Tibial nerve (tissue), 4 donors: ENCODE data around the gene ST7L. TPM values are rescaled to one million over a fixed set of nuclear protein-coding genes. Genes with fewer than 3 reads are reported as not detected.

Source experiments
- DNase-seq, 2 donors: peaks; one replicate each; pipeline ENCODE4 v3.0.0-alpha.2; 2019; ENCODE audit warnings: low spot score in 2 of 2
- H3K27ac ChIP-seq, 4 donors: fragments of 200-600 bp; sonication (generic) in 3 of 4; one replicate each; pipeline ENCODE4 v1.5.1; 2017 to 2019; ENCODE audit warnings: mild to moderate bottlenecking in 1 of 4
- H3K27me3 ChIP-seq, 2 donors: fragments of 200-600 bp; sonication (generic) in 1 of 2; one replicate each; pipeline versions ENCODE4 v1.5.1 to v1.6.0; 2017 to 2019
- H3K36me3 ChIP-seq, 3 donors: fragments of 200-600 bp; sonication (generic); one replicate each; pipeline ENCODE4 v1.5.1; 2018 to 2019
- H3K4me1 ChIP-seq, 4 donors: fragments of 200-600 bp; sonication (generic) in 3 of 4; one replicate each; pipeline ENCODE4 v1.5.1; 2017 to 2019
- H3K4me3 ChIP-seq, 4 donors: fragments of 200-600 bp; sonication (generic) in 3 of 4; one replicate each; pipeline ENCODE4 v1.5.1; 2017 to 2019; ENCODE audit warnings: mild to moderate bottlenecking in 1 of 4, moderate library complexity in 1 of 4
- H3K9me3 ChIP-seq, 4 donors: fragments of 200-600 bp; sonication (generic) in 3 of 4; one replicate each; pipeline ENCODE4 v1.5.1; 2017 to 2019
- EP300 ChIP-seq, 2 donors: sonication (generic); formaldehyde crosslinking; IDR thresholded peaks; one replicate each; pipeline ENCODE4 v1.6.1; 2017; ENCODE audit warnings: antibody characterized with exemption in 2 of 2, mild to moderate bottlenecking in 1 of 2
- POLR2A ChIP-seq, 2 donors: fragments of 450-650 bp; IDR thresholded peaks; one replicate each; pipeline ENCODE4 v1.6.1; 2017; ENCODE audit warnings: antibody characterized with exemption in 2 of 2, mild to moderate bottlenecking in 2 of 2, moderate library complexity in 2 of 2
- WGBS, 2 donors: methylation state at CpG; one replicate each; pipeline ENCODE4 v1.1.5; 2018; 5-methylcytosine and 5-hydroxymethylcytosine counted together
- total RNA-seq, 4 donors: library from RNA; depleted of rRNA; stranded (reverse); fragments of >200 nt; gene quantifications; one replicate each; pipeline ENCODE4 v1.1.0, GENCODE V29; 2016
- TF ChIP-seq, protein P1 (sequence below), 5 experiments: fragments of 200-600 bp in 3 of 5; fragments of 450-650 bp in 2 of 5; sonication (generic) in 3 of 5; IDR thresholded peaks; one replicate each; pipeline ENCODE4 v1.5.1; 2016 to 2019; ENCODE audit warnings: antibody characterized with exemption in 5 of 5, mild to moderate bottlenecking in 3 of 5, moderate library complexity in 2 of 5

Gene ST7L
- total RNA-seq, 4 donors from 2014 or later, result 18.4 to 24.0 (median 20.4) TPM

DNA sequence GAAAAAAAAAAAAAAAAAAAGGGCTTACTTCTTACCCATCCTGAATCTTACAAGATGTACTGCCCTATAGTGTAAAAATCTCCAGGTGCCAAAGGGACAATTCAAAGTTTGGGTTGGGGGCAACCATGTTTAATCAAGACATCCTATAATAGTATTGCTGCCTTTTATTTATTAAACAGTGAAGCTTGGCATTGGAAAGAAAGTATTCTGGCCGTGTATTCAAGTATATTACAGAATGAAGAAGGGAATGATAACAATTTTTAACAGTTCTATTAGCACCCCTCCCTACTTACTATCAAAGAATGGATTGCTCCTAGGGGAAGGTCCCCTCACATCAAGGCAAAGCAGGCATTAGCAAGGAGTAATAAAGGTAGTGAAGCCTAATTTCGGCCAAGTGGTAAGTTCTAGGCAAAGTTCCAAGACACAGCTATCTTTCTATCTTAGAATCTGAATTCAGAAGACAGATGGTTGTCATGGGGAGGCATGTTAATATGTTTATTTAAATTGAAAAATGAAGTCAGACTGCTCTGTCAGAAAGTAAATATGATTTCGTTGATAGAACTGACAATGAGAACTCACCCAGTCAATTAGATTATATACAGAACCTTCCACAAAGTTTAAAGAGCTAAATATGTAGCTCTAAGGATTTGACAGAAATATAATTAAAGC lies 24.6 kb downstream of the ST7L start:
- 68 to 75% methylated on average over 3 of the region's 3 CpGs for WGBS, 2 donors
- Histone ChIP-seq H3K27me3 (no peaks in the 10 kb centered on the region), H3K27ac (no peak overlapping the region), H3K4me3 (no peak overlapping the region), H3K9me3 (peaks cover 0 to 5% (median 0%) of the 10 kb centered on the region in 4 donors), H3K4me1 (no peaks in the 10 kb centered on the region), H3K36me3 (peaks cover 0 to 66% (median 4%) of the 10 kb centered on the region in 3 donors)
- TF ChIP-seq EP300 (IDR thresholded peaks at IDR 0.05) (no peak), POLR2A (IDR thresholded peaks at IDR 0.05) (no peak)
- TF ChIP-seq, protein P1, sequence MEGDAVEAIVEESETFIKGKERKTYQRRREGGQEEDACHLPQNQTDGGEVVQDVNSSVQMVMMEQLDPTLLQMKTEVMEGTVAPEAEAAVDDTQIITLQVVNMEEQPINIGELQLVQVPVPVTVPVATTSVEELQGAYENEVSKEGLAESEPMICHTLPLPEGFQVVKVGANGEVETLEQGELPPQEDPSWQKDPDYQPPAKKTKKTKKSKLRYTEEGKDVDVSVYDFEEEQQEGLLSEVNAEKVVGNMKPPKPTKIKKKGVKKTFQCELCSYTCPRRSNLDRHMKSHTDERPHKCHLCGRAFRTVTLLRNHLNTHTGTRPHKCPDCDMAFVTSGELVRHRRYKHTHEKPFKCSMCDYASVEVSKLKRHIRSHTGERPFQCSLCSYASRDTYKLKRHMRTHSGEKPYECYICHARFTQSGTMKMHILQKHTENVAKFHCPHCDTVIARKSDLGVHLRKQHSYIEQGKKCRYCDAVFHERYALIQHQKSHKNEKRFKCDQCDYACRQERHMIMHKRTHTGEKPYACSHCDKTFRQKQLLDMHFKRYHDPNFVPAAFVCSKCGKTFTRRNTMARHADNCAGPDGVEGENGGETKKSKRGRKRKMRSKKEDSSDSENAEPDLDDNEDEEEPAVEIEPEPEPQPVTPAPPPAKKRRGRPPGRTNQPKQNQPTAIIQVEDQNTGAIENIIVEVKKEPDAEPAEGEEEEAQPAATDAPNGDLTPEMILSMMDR (IDR thresholded peaks at IDR 0.05), result no peak
- DNase-seq, result no peak

DNA sequence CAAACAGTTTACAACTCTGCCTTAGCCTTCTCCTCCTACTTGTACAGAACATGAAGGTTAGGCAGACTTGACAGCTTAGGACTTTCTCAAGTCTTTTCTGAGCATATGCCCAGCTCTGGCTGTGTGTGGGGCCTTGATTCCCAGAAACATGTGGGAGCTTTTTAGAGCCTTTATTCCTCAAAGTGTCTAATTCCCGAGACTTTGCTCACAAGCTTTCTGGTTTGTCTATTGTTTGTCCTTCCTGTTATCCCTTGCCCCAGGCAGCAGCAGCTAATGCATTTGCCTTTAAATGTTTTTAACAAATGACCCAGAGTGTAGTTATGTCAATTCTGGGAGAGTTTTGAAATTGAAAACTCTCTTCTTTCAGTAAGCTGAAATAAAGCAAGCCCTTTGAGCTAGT lies 29.2 kb downstream of the ST7L start:
- H3K27me3 ChIP-seq, result no peaks in the 10 kb centered on the region
- H3K4me3 ChIP-seq, result no peak overlapping the region
- H3K9me3 ChIP-seq, result peaks cover 0 to 7% (median 0%) of the 10 kb centered on the region in 4 donors
- no peaks in the 10 kb centered on the region for H3K4me1 ChIP-seq
- DNase-seq, result no peak
- WGBS, 2 donors, result 44 to 92% methylated on average over 1 of the region's 1 CpG
- no peak for TF ChIP-seq EP300 (IDR thresholded peaks at IDR 0.05)
- no peak for TF ChIP-seq POLR2A (IDR thresholded peaks at IDR 0.05)
- TF ChIP-seq, protein P1 (IDR thresholded peaks at IDR 0.05), result no peak
- peaks cover 0 to 62% (median 0%) of the 10 kb centered on the region in 3 donors for H3K36me3 ChIP-seq
- no peak overlapping the region for H3K27ac ChIP-seq

DNA sequence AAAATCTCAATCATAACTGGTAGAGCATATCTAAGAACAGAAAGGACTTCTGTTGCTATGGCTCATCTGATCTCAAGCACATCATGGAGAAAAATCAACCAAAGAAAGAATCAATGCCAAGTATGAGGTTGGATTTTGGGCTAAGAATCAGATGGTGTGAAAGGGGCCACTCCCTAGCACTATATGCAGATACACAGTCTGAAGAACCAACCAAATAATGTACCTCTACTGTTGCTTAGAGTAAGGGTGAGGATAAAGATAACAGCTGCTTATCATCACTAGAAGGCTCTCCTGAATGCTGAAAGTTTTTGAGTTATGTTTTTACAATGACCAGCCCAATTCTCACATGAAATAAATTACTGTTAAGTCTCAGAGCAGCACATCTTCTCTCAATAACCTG lies 35.6 kb downstream of the ST7L start:
- H3K27me3 ChIP-seq, result no peaks in the 10 kb centered on the region
- no peak overlapping the region for H3K4me3 ChIP-seq
- H3K4me1 ChIP-seq, result no peaks in the 10 kb centered on the region
- H3K9me3 ChIP-seq, result no peaks in the 10 kb centered on the region
- no peak overlapping the region for H3K27ac ChIP-seq
- DNase-seq, result no peak
- peaks cover 0 to 65% (median 0%) of the 10 kb centered on the region in 3 donors for H3K36me3 ChIP-seq
- TF ChIP-seq, protein P1 (IDR thresholded peaks at IDR 0.05), result no peak
- TF ChIP-seq POLR2A (IDR thresholded peaks at IDR 0.05), result no peak
- no peak for TF ChIP-seq EP300 (IDR thresholded peaks at IDR 0.05)

DNA sequence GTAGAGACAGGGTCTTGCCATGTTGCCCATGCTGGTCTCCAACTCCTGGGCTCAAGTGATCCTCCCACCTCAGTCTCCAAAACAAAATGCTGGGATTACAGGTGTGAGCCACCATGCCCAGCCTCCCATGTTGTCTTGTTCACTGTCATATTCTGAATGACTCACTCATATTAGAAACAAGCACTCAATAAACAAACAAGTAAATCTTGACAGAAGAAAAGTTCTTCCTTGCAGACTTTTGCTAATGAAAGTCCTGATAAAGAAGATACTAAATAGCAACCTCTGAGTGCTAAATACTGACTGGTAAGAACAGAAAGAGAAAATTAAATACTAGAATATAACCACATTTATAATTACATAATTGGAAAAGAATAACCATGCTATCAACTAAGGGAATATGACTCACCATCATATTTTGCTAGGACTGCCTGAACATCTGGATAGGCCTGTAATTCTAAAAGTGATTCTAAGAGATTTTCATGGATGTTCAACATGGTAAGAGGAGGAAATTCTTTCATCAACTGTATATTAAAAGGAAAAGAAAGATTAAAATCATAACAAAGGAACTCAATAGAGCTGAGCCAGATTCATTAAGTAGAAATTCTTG lies 37.3 kb downstream of the ST7L start:
- H3K27ac ChIP-seq, result no peak overlapping the region
- H3K9me3 ChIP-seq, result no peaks in the 10 kb centered on the region
- H3K4me1 ChIP-seq, result no peaks in the 10 kb centered on the region
- H3K27me3 ChIP-seq, result no peaks in the 10 kb centered on the region
- peaks cover 0 to 64% (median 0%) of the 10 kb centered on the region in 3 donors for H3K36me3 ChIP-seq
- no peak for DNase-seq
- H3K4me3 ChIP-seq, result no peak overlapping the region
- TF ChIP-seq, protein P1 (IDR thresholded peaks at IDR 0.05), result no peak
- TF ChIP-seq POLR2A (IDR thresholded peaks at IDR 0.05) (no peak), EP300 (IDR thresholded peaks at IDR 0.05) (no peak)

DNA sequence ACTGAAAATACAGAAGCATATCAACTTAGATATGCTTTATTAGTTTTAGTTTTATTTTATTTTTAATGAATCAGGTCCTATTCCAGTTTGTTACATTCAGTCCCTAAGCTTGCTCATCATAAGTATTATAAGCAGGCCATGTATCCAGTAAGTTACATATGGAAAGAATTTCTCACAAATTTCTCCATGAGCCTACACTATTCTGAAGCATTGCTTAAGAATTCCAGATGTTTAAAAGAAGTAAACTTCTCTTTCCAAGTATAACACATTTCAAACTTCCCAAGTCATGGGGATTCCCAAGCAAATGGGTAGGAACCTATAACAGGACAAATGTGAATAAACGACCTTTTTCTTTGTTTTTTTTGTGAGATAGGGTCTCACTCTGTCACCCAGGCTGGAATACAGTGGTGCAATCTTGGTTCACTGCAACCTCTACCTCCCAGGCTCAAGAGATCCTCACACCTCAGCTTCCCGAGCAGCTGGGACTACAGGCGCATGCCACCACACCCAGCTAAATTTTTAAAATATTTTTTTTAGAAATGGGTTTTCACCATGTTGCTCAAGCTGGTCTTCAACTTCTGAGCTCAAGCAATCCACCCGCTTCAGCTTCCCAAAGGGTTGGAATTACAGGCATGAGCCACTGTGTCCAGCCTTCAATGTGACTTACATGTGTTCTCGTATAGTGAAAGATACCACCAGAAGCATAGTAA lies 39.0 kb downstream of the ST7L start:
- 85 to 88% methylated on average over 5 of the region's 5 CpGs for WGBS, 2 donors
- Histone ChIP-seq H3K36me3 (peaks cover 0 to 75% (median 0%) of the 10 kb centered on the region in 3 donors), H3K4me1 (no peaks in the 10 kb centered on the region)

More for the DNA sequence above, 39.0 kb downstream of the ST7L start:
- Histone ChIP-seq H3K27ac (no peak overlapping the region), H3K4me3 (no peak overlapping the region), H3K9me3 (no peaks in the 10 kb centered on the region), H3K27me3 (no peaks in the 10 kb centered on the region)
- no peak for DNase-seq
- TF ChIP-seq POLR2A (IDR thresholded peaks at IDR 0.05) (no peak), EP300 (IDR thresholded peaks at IDR 0.05) (no peak)
- TF ChIP-seq, protein P1 (IDR thresholded peaks at IDR 0.05), result no peak
